ENCODE measurements around the gene LPP.

GRCh38 chr3:188698436-188698835 lies 544.5 kb downstream of the LPP start:
- TF ChIP-seq POLR2A (IDR thresholded peaks at IDR 0.05) (no peak), CTCF (IDR thresholded peaks at IDR 0.05) (no peak)
